HG02763 (cell line): ENCODE data around the gene SFTPD.
A peak's percentile ranks its signal among the peaks of the same experiment; 100 is the strongest.

Source experiments
- ATAC-seq: cut with Tn5 transposase; IDR thresholded peaks from one replicate; pipeline ENCODE4 v1.9.1; 2021; ENCODE audit warnings: mild to moderate bottlenecking, moderate library complexity; ENCODE audit not compliant: unreplicated experiment

The SFTPD gene

DNA sequence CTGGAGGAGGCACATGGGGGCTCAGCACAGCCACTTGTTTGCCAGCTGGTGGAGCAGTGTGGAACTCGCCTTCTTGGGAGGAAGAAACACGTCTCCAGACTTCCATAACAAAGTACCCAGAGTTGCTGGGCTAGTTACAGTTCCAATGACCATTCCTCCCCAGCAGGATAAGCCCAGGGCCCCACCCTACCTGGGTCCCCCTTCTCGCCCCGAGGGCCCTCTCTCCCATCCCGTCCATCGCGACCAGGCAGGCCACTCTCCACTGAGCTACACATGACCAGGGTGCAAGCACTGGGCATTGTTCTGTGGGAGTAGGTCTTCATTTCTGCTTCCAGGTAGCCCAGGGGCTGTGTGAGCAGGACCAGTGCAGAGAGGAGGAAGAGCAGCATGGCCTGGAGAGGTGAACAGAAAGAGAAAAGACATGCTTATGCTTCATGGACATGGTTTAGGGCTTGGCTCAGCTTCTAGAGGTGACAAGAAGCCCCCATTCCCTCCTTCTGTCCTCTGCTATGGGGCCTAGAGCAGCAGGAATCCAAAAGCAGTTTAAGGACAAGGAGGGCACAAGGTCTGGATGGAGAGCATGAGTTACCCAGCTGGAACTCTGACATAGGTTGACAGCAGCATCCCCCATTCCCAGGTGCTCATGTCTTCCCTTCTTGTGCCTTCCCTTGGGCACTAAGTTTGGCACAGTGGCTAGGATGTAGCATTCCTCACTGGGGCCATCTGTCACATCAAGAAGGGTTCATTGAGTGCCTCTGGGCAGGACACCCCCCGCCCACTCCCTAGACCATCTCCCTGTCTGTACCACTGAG lies 2.4 kb downstream of the SFTPD start:
- ATAC-seq = no peak

DNA sequence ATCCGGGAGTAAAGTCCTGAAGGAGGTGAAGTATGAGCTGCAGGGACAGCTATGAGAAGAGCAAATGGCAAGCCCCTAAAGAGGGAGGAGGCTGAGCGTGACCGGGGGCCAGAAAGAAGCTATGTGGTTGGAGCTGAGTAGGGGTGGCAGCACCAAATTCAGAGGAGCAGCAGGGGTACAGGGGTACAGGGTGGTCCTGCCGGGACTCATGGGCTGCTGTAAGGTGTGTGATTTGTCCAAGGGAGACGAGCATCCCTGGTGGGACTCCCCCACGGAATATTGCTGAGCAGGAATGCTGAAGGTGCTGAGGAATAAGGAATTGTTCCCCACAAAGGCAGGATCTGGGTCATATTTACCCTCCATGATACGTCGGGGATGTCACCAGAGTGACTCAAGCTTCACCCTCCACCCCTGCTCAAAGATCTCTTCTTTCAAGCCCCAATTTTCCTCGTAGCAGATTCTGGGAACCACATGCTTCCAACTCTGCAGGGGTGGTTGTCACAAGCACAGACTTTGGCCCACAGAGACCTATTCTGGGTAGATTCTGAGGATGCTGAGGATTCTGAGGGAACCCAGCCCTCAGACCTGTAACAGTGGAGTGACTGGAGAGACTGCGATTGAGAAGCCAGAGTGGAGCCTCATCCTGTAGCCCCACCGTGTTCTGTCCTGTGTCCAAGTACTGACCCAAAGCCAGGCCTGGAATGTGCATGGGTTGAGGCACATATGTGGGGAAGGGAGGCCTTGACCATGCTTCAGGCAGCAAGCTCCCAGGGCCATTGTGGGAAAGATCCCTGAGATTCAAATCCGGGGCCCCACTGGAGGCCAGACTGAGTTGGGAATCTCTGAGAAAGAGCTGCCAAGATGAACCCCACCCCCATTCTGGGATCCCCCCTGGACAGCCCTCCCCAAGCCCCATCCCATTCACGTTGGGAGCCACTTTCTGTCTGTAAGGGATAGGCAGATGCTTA lies 4.2 kb downstream of the SFTPD start:
- ATAC-seq = no peak

DNA sequence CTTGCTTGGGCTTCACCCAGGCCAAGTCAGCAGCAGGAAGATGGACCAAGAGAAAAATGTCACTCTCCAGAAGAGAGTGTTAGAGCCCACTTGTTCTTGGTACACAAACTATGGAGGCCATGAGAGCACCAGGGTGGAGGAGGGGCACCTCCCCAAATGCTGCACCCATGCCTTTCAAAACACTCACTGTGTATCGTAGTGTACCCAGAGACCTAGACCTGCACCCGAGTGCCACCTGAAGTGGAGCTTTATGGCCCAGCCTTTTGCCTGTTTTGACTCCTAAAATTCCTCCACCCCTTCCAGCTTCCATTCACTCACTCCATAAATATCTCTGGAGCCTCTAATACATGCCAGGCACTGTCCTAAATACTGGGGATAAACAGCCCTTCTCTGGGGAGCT lies 5.0 kb downstream of the SFTPD start:
- ATAC-seq = no peak

DNA sequence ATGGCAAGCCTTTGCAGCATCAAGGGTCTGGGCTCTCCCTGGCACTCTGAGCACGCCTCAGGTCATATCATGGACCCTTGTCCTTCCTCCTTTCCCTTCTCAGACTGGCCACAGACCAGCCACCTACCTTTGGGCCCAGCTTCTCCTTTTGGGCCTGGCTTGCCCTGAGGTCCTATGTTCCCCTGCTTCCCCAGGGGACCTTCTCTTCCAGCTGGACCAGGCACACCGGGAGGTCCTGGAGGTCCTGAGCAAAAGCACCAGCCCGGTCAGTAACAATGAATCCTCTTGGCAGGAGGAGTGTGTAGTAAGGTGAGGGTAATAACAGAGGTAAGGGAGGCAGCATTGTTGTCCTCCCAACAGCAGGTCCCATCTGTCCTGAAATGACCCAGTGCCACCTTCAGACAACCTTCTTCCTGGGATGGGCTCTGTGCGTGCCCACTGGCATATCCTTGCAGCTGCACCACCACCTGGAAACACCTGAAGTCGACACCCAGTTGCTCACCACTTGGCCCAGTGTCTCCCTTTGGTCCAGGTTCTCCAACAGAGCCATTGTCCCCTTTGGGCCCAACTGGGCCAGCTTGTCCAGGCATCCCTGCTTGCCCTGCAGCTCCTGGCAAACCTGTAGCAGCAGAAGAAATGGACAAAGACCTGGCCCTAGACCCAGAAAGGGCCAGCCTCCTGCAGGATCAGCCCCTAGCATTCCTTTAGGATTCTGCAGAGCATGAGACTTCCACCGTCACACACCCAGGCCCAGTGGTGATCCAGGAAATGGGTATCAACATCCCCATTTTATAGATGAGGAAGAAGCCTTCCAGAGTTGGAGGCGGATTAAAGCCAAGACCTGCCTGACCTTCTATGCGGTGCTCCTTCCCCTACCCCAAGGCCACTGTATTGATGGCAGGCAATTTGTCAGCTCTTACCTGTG lies 6.4 kb downstream of the SFTPD start:
- no peak for ATAC-seq

DNA sequence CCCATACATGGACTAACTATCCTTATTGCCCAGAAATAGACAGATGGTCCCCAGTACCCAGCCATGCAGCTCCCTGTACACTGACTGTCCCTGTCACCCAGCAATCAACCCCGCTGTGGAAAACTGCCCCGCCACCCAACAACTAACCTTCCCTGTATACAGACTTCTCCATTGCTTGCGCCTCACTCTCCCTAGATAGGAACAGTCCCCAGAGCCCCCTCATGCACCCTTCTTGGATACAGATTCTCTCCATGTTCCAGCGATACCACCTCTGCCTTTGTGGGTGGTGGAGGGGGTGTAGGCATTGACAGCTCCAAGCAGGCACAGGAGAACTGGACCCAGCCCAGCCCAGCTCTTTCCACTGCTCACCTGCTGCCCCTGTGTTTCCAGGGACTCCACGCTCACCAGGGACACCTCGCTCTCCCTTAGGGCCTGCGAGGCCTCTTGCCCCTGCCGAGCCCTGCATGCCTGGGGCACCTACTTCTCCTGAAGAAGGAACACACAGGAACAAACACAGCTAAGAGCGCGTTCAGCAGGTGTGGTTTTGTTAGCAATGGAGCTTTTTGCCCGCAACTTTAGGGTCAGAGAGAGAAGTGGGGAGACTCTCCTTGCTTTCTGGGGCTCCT lies 7.2 kb downstream of the SFTPD start:
- no peak for ATAC-seq

DNA sequence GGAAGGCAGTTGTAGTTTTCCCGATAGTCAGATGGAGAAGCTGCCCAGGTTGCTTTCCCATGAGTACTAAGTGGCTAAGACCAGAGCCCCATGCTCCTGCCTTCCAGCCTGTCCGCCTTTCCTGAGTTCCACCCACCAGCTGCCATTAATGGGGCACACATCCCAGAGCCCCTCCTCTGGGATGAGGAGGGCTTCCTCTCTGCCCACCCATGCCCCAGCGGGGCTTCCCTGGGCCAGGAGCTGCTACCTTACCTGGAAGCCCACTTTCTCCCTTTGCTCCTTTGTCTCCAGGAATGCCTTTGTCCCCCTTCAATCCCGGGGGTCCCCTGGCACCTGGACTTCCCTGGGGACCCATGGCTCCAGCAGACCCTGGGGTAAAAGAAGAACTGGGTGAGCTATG lies 7.8 kb downstream of the SFTPD start:
- no peak for ATAC-seq

DNA sequence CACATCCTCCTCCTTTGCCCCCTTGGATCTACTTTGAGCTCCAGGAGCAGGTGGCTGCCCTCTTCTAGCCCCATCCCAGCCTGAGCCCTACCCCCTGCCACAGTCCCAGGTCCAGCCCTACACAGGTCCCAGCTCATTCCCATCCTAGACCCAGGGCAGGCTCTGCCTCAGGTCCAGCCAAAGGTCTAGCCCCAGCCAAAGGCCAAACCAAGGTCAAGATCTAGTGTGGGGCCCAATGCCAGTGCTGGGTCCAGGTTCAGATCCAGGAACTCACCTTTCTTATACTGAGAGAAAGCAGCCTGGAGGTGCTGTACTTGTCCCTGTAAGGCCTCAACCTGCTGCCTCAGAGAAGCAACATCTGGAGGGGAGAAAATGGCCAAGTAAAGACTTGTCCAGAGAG lies 8.5 kb downstream of the SFTPD start:
- ATAC-seq = no peak

DNA sequence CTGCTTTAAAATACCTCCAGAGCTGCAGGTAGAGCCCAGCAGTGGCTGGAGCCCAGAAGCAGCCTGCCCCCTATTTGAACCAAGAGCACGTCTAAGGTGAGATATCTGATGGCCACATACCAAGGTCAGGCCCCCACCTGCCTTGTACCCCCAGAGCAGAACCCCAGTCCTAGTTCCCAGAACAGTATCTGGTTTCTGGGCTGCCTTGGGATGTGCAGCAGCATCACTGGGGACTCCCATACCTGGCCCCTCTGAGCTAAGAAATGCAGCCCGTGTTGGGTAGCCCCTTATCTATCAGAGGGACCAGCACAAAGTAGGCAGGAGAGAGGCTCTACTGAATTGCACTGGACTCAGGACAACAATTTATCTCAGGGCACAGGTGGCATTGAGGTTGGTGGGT lies 8.9 kb downstream of the SFTPD start:
- ATAC-seq = no peak

DNA sequence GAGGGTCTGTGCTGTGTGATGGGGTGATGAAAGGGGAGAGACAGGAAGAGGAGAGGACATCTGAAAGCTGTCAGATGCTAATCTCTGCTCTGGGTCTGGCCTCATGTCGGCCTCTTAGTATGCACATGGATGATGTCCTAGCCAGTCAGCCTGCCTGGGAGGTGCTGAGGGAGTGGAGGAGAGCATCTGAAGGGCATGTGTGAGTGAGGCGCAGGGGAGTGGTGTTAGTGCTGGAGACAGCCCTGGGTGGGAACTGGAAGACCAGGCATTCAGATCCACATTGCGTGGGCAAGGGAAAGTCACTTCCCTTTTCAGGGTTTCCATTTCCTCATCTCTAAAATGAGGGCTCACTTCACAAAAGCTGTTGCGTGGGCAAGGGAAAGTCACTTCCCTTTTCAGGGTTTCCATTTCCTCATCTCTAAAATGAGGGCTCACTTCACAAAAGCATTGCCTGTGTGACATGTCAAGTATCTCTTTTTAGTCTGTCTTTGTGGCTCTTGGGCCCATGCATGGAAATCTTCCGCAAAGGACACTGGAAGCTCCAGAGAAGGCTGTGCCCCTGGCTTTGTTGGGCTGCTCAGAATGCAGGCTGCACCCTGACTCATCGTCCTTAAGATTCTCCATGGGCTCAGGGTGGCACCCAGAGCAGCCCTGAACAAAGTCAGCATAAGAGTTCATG lies 10.0 kb downstream of the SFTPD start:
- ATAC-seq = no peak

DNA sequence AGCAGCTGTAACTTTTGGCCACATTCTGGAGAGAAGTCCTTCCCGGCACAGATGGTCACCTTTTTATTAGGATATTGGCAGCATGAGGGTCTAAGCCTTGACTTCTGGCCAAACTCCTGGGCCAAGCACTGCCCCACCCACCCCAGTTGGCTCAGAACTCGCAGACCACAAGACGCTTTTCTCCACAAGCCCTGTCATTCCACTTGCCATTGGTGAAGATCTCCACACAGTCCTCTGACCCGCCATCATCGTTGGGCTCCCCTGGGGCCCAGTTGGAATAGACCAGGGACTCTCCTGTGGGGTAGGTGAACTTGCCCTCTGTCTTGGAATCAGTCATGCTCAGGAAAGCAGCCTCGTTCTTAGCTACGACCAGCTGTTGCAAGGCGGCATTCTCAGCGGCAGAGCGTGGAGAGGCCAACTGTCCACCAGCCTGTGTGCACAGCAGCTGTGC lies 11.2 kb downstream of the SFTPD start:
- ATAC-seq = no peak

DNA sequence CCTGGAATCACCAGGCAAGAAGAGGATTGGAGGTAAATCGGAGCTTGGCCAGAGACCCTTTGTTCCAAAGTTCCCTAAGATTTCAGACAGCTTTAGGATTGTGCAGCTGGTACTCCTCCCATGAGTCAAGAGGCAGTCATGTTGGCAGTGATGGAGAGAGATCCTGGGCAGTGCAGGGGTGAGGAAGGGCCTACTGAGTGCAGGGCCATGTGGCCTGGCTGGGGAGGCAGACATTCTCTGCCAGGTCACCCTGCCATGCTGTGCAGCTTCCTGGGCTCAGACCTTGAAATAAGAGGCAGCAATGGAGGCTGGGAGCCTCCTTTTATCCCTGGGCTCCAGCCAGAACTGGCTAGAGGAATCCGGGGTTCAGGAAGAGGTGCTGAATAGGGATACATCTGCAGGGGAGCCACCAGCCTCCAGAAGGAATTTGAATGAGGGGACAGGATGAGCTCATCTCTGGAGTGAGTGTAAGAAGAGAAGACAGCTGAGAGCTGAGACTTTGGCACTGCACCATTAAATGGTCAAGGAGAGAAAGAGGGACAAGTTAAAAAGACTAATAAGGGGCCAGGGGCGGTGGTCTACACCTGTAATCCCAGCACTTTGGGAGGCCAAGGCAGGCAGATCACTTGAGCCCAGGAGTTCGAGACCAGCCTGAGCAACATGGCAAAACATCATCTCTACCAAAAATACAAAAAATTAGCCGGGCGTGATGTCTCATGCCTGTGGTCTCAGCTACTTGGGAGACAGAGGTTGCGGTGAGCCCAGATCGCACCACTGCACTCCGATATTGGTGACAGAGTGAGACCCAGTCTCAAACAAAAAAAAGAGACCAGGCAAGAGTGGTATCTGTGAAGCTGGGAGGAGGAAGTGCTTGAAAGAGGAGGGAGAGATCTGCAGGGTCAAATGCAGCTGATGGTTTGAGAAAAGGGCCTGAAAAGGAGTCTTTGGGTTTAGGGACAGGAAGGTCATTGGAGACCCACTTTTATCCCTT lies 12.0 kb downstream of the SFTPD start:
- no peak for ATAC-seq

DNA sequence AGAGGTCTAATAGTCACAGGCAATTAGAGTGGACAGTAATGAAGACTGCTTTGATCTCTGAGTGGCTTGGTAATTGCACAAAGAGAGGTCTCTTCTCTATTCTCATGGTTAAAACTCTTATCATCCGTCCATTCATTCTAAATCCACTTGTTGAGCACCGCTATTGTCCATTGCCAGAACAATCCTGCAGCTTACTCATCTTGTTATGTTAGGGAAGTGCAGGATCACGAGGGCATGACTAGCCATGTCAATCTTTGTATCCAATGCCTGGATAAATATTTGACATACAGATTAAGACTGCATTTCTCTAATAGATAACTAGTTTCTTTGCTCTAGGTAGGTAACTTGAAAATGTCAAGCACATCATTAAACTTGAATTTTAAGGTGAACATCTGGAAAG lies 14.9 kb downstream of the SFTPD start:
- ATAC-seq = no peak

DNA sequence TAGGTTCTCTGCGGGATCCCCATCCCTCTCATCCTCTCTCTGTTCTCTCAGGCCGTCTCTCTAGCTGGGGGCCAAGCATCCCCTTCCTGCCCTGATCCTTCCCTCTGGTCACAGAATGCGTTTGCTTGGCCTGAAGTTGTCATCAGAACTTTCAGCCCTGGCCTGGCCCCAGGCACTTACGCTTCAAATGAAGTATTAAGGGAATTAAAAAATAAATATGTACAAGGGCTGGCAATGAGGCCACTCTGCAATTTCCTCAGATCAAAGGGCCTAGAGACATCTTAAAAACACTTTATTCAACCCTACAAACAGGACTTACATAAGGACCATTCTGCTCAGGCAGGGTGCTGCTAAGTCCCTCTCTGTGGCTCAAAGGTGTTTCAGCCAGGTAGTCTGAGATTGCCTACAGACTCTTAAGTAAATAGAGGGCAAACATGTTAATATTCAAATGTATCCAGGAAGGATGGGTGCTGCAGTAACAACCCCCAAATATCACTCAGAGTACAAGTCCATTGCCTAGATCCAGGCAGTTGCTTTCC lies 16.0 kb downstream of the SFTPD start:
- no peak for ATAC-seq

DNA sequence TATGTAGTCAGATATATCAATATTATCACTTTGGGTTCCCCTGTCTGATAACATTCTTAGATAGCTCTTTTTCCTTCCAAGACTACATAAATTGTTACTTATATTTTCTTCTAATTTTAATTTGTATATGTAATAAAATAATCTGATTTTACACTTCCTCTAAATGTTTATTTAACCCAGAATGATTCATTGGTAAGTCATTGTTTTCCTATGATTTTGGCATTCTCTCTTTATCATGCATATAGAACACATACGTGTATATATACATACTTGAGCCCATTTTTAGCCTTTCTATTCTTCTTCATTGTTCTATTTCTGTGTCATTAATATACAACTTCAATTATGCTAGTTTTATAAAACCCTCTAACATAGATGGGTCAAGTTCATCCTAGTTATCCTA lies 16.6 kb downstream of the SFTPD start:
- no peak for ATAC-seq

DNA sequence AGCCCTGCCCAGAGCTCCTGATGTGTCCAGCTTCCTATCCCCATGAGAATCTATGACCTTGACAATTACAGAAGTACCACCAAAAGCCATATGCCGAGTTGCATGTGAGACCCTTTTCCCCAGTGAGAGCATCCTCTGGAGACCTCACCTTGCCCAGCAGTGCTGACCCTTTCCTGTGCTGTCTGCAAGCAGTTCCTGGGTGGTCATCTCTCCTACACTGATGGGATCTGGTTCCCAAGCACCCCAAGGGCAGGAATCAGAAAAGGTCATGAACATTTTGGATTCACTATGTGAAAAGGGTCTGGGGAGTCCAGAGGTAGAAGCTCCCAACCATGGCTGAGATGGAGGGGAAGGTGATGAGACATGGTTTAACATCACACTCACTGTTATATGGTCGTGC lies 18.2 kb downstream of the SFTPD start:
- no peak for ATAC-seq

DNA sequence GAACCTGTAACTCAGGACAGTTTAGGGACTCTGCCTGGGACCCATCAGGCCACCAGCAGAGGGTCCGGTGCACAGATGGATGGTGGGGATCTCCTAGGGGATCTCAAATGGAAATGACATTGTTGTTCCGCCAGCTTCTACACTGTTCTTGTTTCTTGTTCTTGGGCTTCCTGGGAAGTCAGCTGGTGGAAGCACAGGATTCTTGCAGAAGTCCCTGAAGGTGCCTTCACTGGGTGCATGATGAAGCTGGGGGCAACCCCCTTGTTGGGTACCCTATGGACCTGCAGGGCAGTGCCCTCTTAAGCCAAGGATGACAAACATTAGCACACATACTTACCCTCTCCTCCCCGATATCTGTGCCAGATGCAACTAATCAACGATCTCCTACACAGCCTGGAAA lies 18.6 kb downstream of the SFTPD start:
- no peak for ATAC-seq

DNA sequence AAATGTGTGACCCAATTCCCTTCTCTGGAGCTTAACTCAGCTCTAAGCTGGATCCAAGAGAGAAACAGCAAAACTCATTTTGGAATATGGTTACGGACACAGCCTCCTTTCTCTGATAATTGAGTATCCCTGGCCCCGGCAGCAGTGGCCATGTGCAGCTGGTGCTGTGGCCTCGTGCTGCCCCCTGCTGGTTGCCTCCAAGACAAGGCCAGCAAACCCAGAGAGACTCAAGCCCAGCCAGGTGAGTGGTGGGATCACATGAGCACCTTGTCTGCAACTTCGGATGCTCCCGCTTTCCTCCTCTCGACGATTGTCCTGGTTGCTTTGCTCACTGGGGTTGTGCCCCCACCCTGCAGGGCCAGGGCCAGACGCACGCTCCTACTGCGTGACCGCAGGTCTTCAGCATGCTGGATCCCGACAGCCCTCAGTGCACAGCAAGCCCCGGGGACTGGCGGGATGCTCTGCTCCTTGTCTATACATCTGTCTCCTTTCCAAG lies 19.4 kb downstream of the SFTPD start:
- peak; percentile 61 for ATAC-seq

DNA sequence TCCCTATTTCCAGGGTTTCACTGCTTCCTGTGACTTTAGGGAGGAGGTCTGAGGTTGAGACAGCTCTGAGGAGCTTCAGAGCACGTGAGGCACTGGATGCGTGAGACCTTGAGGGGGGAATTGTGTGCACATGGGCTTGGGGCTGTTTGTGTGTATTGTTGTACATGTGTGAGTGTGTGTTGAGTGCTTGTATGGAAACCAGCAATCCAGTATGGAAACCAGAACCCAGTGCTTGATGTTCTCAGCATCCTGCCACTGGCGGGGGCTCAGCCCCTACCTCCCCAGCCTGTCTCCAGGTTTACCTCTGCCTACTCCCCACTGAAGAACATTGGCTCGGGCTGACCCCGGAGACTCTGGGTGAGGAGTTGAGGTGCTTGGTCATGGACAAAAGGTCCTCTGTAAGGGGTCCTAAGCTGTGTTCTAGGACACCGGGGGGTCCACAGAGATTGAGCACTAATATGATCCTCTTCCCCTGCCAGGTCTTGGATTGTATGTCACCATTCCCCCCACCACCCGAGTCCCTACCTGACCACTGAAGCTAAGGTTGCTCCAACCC lies 20.8 kb downstream of the SFTPD start:
- no peak for ATAC-seq
